ENCODE results near the gene RHBDD2.

RHBDD2 gene

GRCh38 chr7:75920431-75921161, 41.8 kb downstream of the RHBDD2 start:
- Histone ChIP-seq H3K27me3 (replicated peaks; ENCODE audit: control insufficient read depth, insufficient read depth, low read length) (no peaks in the 10 kb centered on the region), H3K4me3 (replicated peaks; ENCODE audit: low read depth, low read length) (no peak overlapping the region), H3K36me3 (ENCODE audit: control insufficient read depth, insufficient read depth, low read length) (no peaks in the 10 kb centered on the region; the same call in 1 of the 2 replicates)
- no peak for TF ChIP-seq CTCF (IDR thresholded peaks at IDR 0.05; ENCODE audit: insufficient read depth, low read length, poor library complexity, severe bottlenecking)
- DNase-seq (ENCODE audit: extremely low read depth, insufficient read length): no peak

- TF ChIP-seq CTCF (IDR thresholded peaks at IDR 0.05; ENCODE audit: insufficient read depth, low read length, poor library complexity, severe bottlenecking): no peak
- Histone ChIP-seq H3K36me3 (ENCODE audit: control insufficient read depth, insufficient read depth, low read length) (no peaks in the 10 kb centered on the region; the same call in 1 of the 2 replicates), H3K27me3 (replicated peaks; ENCODE audit: control insufficient read depth, insufficient read depth, low read length) (no peaks in the 10 kb centered on the region), H3K4me3 (replicated peaks; ENCODE audit: low read depth, low read length) (no peak overlapping the region)
- DNase-seq (ENCODE audit: extremely low read depth, insufficient read length): no peak
Measured at GRCh38 chr7:75921479-75921878, 42.6 kb downstream of the RHBDD2 start.

- Histone ChIP-seq H3K27me3 (replicated peaks; ENCODE audit: control insufficient read depth, insufficient read depth, low read length) (no peaks in the 10 kb centered on the region), H3K4me3 (replicated peaks; ENCODE audit: low read depth, low read length) (no peak overlapping the region), H3K36me3 (ENCODE audit: control insufficient read depth, insufficient read depth, low read length) (no peaks in the 10 kb centered on the region; the same call in 1 of the 2 replicates)
- TF ChIP-seq CTCF (IDR thresholded peaks at IDR 0.05; ENCODE audit: insufficient read depth, low read length, poor library complexity, severe bottlenecking): no peak
- no peak for DNase-seq (ENCODE audit: extremely low read depth, insufficient read length)
Measured at GRCh38 chr7:75922966-75923603, 44.3 kb downstream of the RHBDD2 start.

GRCh38 chr7:75924256-75924655, 45.4 kb downstream of the RHBDD2 start:
- no peak for DNase-seq (ENCODE audit: extremely low read depth, insufficient read length)
- TF ChIP-seq CTCF (IDR thresholded peaks at IDR 0.05; ENCODE audit: insufficient read depth, low read length, poor library complexity, severe bottlenecking): no peak
- Histone ChIP-seq H3K36me3 (ENCODE audit: control insufficient read depth, insufficient read depth, low read length) (no peaks in the 10 kb centered on the region; the same call in 1 of the 2 replicates), H3K27me3 (replicated peaks; ENCODE audit: control insufficient read depth, insufficient read depth, low read length) (no peaks in the 10 kb centered on the region), H3K4me3 (replicated peaks; ENCODE audit: low read depth, low read length) (no peak overlapping the region)

- H3K27me3 ChIP-seq (replicated peaks; ENCODE audit: control insufficient read depth, insufficient read depth, low read length): no peaks in the 10 kb centered on the region
- no peak for DNase-seq (ENCODE audit: extremely low read depth, insufficient read length)
- H3K36me3 ChIP-seq (ENCODE audit: control insufficient read depth, insufficient read depth, low read length): no peaks in the 10 kb centered on the region; the same call in 1 of the 2 replicates
- no peak for TF ChIP-seq CTCF (IDR thresholded peaks at IDR 0.05; ENCODE audit: insufficient read depth, low read length, poor library complexity, severe bottlenecking)
- H3K4me3 ChIP-seq (replicated peaks; ENCODE audit: low read depth, low read length): no peak overlapping the region
Measured at GRCh38 chr7:75924889-75925288, 46.1 kb downstream of the RHBDD2 start.
